CD4-positive, alpha-beta T cell (primary cell): ENCODE results near the gene MKI67. TPM values are rescaled to one million over a fixed set of nuclear protein-coding genes. Genes with fewer than 3 reads are reported as not detected.

ENCODE experiments used
- ATAC-seq: fragments of 200-7000 bp; cut with Tn5 transposase; one replicate; pipeline ENCODE4 v1.10.0; 2022; ENCODE audit warnings: mild to moderate bottlenecking; ENCODE audit not compliant: poor library complexity
- CTCF ChIA-PET: fragments of 350-600 bp; sonication (Branson Sonifier 250); formaldehyde crosslinking; loops from one replicate; lab custom pipeline; 2021; ENCODE audit warnings: antibody characterized with exemption, inconsistent platforms; lab: Charles Lee
- POLR2A ChIA-PET: fragments of 350-600 bp; sonication (Branson Sonifier 250); formaldehyde crosslinking; loops from one replicate; lab custom pipeline; 2021; ENCODE audit warnings: antibody characterized with exemption, inconsistent platforms; lab: Charles Lee
- DNase-seq, 14 experiments: peaks; one replicate each; pipeline ENCODE4 v3.0.0-alpha.2; 2013 to 2020; ENCODE audit warnings: mixed read lengths in 2 of 14
- H3K27ac ChIP-seq, 2 donors: one replicate each; pipeline versions ENCODE4 v1.5.1 to v1.7.0; 2013; ENCODE audit warnings: low read length in 2 of 2, low read depth in 1 of 2, mild to moderate bottlenecking in 1 of 2
- H3K27me3 ChIP-seq, 2 experiments: 1 replicate in 1 of 2; 2 replicates in 1 of 2; pipeline versions ENCODE4 v1.6.1 to v1.7.0; 2013; ENCODE audit warnings: low read length in 2 of 2, control low read depth in 1 of 2, mild to moderate bottlenecking in 1 of 2, moderate library complexity in 1 of 2; ENCODE audit not compliant: insufficient read depth in 2 of 2, control insufficient read depth in 1 of 2
- H3K36me3 ChIP-seq: one replicate; pipeline ENCODE4 v1.6.1; 2013; ENCODE audit warnings: low read length, control low read depth; ENCODE audit not compliant: insufficient read depth
- H3K4me1 ChIP-seq: one replicate; pipeline ENCODE4 v1.6.1; 2013; ENCODE audit warnings: low read length, control low read depth; ENCODE audit not compliant: insufficient read depth
- H3K4me3 ChIP-seq: one replicate; pipeline ENCODE4 v1.5.1; 2013; ENCODE audit warnings: mild to moderate bottlenecking, low read length, moderate library complexity
- H3K9me3 ChIP-seq, 2 experiments: 1 replicate in 1 of 2; 2 replicates in 1 of 2; pipeline versions ENCODE4 v1.6.1 to v1.7.0; 2013; ENCODE audit warnings: low read length in 2 of 2, mild to moderate bottlenecking in 2 of 2, control low read depth in 1 of 2, moderate library complexity in 1 of 2; ENCODE audit not compliant: control insufficient read depth in 1 of 2, insufficient read depth in 1 of 2
- H3K27ac Mint-ChIP-seq: one replicate; pipeline ENCODE4 v1.8.0; 2020; ENCODE audit warnings: mixed read lengths
- H3K27me3 Mint-ChIP-seq: one replicate; pipeline ENCODE4 v1.8.0; 2021; ENCODE audit warnings: mixed read lengths
- H3K36me3 Mint-ChIP-seq: one replicate; pipeline ENCODE4 v1.8.0; 2021; ENCODE audit warnings: low read depth, mixed read lengths
- H3K4me1 Mint-ChIP-seq: one replicate; pipeline ENCODE4 v1.8.0; 2021; ENCODE audit warnings: low read depth, mixed read lengths
- H3K4me3 Mint-ChIP-seq: one replicate; pipeline ENCODE4 v1.8.0; 2020; ENCODE audit warnings: mild to moderate bottlenecking, mixed read lengths
- H3K9me3 Mint-ChIP-seq: one replicate; pipeline ENCODE4 v1.8.0; 2020; ENCODE audit warnings: mixed read lengths
- intact Hi-C, 2 experiments: fragments of 100-400 bp; cut with DNase I in 1 of 2; cut with micrococcal nuclease in 1 of 2; formaldehyde crosslinking; loops; one replicate each; pipeline versions ENCODE4 v1.15.1 to v1.9.0; 2023 to 2025; cut with DNase I, micrococcal nuclease
- total RNA-seq, 174 experiments: library from RNA in 2 of 174; stranded (reverse) in 2 of 174; gene quantifications; one replicate each; pipeline ENCODE4 v1.2.3 and lab custom pipeline; 2021 to 2026
- TF ChIP-seq, protein P1 (sequence below): fragments of 200-600 bp; IDR thresholded peaks from one replicate; pipeline ENCODE4 v1.8.0; 2022; ENCODE audit warnings: antibody characterized with exemption, mild to moderate bottlenecking

MKI67 gene
- total RNA-seq, 2 experiments from 2014 or later: 0.92 to 1.2 TPM

DNA sequence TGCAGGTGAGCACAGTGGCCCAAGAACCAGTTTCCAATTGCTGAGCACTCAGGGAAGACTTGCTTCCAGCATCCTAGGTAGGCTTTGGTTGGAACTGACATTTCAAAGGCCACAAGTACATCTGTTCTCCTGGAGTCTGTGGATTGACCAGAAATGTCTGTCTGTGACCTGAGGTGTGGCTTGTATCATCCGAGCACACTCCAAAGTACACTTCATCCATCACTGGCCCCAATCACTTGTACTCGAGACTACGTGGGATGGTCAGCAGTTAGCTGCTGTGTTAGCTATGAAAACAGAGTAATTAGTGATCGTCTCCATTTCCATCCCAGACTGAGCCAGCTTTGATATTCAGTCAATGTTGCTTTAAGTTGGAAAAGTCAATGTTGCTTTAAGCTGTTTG is 45.0 kb downstream of the MKI67 start:
- Histone ChIP-seq H3K27ac (no peak overlapping the region), H3K36me3 (peaks cover 83% of the 10 kb centered on the region), H3K4me1 (no peaks in the 10 kb centered on the region), H3K4me3 (no peak overlapping the region), H3K27me3 (no peaks in the 10 kb centered on the region), H3K9me3 (no peaks in the 10 kb centered on the region)
- ATAC-seq (no peak), DNase-seq (no peak)
- Mint-ChIP-seq H3K27me3 (no peaks in the 10 kb centered on the region), H3K9me3 (no peaks in the 10 kb centered on the region), H3K27ac (no peak overlapping the region), H3K4me3 (no peak overlapping the region), H3K36me3 (peaks cover 80% of the 10 kb centered on the region), H3K4me1 (no peaks in the 10 kb centered on the region)
- intact Hi-C loops: no loop called here
- POLR2A ChIA-PET: no interaction called here
- TF ChIP-seq, protein P1, sequence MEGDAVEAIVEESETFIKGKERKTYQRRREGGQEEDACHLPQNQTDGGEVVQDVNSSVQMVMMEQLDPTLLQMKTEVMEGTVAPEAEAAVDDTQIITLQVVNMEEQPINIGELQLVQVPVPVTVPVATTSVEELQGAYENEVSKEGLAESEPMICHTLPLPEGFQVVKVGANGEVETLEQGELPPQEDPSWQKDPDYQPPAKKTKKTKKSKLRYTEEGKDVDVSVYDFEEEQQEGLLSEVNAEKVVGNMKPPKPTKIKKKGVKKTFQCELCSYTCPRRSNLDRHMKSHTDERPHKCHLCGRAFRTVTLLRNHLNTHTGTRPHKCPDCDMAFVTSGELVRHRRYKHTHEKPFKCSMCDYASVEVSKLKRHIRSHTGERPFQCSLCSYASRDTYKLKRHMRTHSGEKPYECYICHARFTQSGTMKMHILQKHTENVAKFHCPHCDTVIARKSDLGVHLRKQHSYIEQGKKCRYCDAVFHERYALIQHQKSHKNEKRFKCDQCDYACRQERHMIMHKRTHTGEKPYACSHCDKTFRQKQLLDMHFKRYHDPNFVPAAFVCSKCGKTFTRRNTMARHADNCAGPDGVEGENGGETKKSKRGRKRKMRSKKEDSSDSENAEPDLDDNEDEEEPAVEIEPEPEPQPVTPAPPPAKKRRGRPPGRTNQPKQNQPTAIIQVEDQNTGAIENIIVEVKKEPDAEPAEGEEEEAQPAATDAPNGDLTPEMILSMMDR: no peak
- CTCF ChIA-PET: interaction anchor here (1.8 kb wide), 1 partner anchor 46 kb away, joined by 5 read pairs; no protein-coding TSS in a partner anchor

DNA sequence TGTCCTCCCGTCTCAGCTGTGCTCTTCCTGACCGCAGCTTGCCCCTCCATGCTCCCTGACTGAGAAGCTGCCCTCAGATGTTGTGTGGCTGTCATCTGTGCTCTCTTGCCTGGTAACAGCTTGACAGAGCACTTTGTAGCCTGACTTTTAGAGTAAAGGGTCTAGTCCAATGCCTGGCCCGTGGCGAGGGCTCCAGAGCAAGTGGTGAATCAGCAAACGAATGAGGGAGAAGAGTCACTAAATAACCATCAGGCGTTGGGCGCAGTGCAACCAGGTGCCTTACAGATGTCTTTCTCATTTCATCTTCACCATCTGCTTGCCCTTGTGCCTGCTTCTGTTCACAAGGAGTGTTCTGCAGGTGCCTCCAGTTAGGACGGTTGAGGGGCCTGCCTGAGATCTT is 45.6 kb downstream of the MKI67 start:
- peaks cover 89% of the 10 kb centered on the region for H3K36me3 ChIP-seq
- no peak overlapping the region for H3K4me3 Mint-ChIP-seq

DNA sequence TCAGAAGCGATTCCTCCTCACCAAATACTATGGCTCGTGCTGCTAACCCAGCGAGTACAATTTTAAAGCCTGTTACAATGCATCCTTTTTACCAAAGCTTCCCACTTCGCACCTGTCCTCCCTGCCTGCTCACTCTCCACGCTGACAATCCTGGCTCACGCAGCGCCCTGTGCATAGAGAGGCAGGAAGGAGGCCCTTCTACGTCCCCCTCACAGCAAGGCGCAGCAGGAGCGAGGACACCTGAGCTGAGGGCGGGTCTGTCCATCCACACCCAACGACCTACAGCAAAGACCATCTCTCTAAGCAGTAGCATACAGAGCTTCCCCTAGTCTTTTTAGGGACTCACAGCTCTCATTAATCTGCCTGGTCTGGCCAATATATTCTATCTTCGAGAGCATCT is 46.0 kb downstream of the MKI67 start:
- Mint-ChIP-seq H3K27ac (no peak overlapping the region), H3K4me3 (no peak overlapping the region), H3K36me3 (peaks cover 84% of the 10 kb centered on the region), H3K4me1 (no peaks in the 10 kb centered on the region), H3K9me3 (no peaks in the 10 kb centered on the region), H3K27me3 (no peaks in the 10 kb centered on the region)
- Histone ChIP-seq H3K36me3 (peaks cover 92% of the 10 kb centered on the region), H3K9me3 (no peaks in the 10 kb centered on the region), H3K27me3 (no peaks in the 10 kb centered on the region), H3K4me3 (no peak overlapping the region), H3K27ac (no peak overlapping the region), H3K4me1 (no peaks in the 10 kb centered on the region)
- ChIA-PET CTCF (no interaction called here), POLR2A (no interaction called here)
- no peak for ATAC-seq
- intact Hi-C loops: no loop called here
- TF ChIP-seq, protein P1: no peak
- DNase-seq: no peak

More for the DNA sequence above, 45.6 kb downstream of the MKI67 start:
- Mint-ChIP-seq H3K27ac (no peak overlapping the region), H3K9me3 (no peaks in the 10 kb centered on the region), H3K4me1 (no peaks in the 10 kb centered on the region), H3K27me3 (no peaks in the 10 kb centered on the region), H3K36me3 (peaks cover 84% of the 10 kb centered on the region)
- POLR2A ChIA-PET: no interaction called here
- Histone ChIP-seq H3K9me3 (no peaks in the 10 kb centered on the region), H3K4me3 (no peak overlapping the region), H3K27ac (no peak overlapping the region), H3K4me1 (no peaks in the 10 kb centered on the region), H3K27me3 (no peaks in the 10 kb centered on the region)
- intact Hi-C loops: no loop called here
- CTCF ChIA-PET: interaction anchor here (1.8 kb wide), 1 partner anchor 45 kb away, joined by 5 read pairs; no protein-coding TSS in a partner anchor
- DNase-seq (no peak), ATAC-seq (no peak)
- TF ChIP-seq, protein P1: no peak
